Measurements from ENCODE around the gene FUZ.

DNA sequence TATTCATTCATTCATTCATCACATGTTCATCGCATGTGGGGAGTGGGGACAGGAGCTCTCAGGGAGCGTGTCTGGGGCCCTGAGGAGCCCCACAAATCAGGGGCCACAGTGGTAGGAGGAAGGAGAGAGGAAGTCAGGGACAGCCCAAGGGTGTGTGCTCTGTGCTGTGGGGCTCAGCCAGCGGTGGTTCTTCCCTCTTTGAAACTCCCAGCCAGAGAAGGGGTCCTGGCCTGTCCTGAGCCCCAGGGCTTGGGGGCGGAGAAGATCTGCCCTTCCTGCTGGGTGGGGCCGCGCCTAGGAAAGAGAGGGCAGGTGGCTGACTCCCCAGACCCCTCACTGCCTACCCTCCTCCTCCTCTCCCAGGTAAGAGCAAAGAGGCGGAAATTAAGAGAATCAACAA is 31.7 kb downstream of the FUZ start:
- TF ChIP-seq, protein P1, sequence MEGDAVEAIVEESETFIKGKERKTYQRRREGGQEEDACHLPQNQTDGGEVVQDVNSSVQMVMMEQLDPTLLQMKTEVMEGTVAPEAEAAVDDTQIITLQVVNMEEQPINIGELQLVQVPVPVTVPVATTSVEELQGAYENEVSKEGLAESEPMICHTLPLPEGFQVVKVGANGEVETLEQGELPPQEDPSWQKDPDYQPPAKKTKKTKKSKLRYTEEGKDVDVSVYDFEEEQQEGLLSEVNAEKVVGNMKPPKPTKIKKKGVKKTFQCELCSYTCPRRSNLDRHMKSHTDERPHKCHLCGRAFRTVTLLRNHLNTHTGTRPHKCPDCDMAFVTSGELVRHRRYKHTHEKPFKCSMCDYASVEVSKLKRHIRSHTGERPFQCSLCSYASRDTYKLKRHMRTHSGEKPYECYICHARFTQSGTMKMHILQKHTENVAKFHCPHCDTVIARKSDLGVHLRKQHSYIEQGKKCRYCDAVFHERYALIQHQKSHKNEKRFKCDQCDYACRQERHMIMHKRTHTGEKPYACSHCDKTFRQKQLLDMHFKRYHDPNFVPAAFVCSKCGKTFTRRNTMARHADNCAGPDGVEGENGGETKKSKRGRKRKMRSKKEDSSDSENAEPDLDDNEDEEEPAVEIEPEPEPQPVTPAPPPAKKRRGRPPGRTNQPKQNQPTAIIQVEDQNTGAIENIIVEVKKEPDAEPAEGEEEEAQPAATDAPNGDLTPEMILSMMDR (conservative IDR thresholded peaks at IDR 0.05 in 1 of 2, IDR thresholded peaks at IDR 0.05 in 1 of 2; ENCODE audit: low read depth in 1 of 2, low read length in 2 of 2): no peak
- no peak for TF ChIP-seq EZH2 (IDR thresholded peaks at IDR 0.05; ENCODE audit: low read length, missing control alignments)
